GM21528 (cell line): ENCODE data around the gene CLCN5.

Experiments used
- ATAC-seq: cut with Tn5 transposase; IDR thresholded peaks from one replicate; pipeline ENCODE4 v1.9.1; 2021; ENCODE audit warnings: mild to moderate bottlenecking, moderate library complexity; ENCODE audit not compliant: unreplicated experiment, low FRiP score

Gene CLCN5

DNA sequence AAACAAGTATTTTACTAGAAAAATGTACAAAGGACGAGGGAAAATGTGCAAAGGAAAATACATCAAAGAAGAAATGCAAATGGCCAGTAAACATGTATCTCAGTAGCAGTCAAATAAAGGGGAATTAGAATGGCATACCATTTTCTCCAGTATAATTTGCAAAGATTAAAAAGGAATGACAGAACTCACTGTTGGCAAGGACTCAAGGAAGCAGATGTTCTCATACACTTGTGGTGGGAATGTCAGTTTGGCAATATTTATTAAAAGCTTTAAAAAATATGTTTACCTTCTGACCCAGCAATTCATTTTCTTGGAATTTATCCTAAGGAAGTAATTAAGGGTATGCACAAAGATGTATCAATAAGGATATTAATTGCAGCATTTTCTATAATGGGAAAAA, 7.6 kb downstream of the CLCN5 start:
- no peak for ATAC-seq

DNA sequence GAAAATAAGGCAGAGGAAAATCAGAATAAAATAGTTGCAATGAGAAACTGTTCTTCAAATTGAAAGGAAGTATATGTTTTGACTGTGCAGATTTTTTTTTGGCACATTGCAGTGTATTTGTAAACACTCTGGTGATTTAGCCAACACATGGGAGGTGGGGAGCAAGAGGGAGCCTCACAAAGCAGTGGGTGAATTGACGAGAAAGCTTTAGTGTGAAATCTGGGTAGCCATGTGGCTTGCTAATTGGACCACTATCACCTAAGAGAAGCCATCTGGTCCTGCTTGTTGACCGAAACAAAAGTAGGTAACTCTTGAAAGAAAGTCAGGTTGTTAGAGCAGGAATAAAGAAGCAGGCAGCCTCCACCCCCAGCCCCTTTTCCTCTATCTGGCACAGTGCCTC, 10.4 kb downstream of the CLCN5 start:
- no peak for ATAC-seq

DNA sequence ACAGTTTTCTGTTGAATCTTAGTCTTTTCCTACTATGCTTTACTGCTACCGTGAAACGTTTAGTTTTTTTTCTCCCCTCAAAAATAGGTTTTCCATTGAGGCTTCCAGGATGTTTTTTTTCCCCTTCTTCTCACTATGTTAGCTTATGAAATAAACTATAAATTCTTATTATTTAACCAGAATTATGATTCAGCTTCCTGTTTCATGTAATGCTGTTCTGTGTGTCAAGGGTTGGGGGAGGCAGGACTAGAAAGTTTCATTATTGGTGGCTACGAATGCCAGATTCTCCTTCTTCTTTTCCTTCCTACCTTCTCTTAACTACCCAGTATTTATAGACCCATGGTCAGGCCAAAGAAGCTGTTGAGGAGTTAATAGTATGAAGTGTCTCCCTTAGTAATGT, 11.8 kb downstream of the CLCN5 start:
- ATAC-seq = no peak

DNA sequence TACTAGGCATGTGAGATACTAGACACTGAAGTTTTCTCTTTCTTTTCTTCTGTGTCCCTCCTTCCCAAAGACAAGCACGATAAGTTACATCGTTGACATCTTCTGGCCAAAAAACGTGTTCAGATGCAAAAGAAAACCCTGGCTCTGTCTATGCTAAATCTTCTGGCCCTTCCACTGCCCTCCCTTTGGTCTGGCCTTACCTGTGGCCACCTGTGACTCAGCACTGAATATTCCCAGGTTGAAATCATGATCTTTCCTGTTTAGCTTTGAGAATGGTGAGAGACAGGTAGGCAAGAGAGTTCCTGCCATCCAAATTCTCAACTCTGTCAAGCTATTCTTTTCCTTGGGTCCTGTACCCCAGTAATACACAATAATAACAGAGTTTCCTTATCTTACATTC, 12.3 kb downstream of the CLCN5 start:
- ATAC-seq = no peak

DNA sequence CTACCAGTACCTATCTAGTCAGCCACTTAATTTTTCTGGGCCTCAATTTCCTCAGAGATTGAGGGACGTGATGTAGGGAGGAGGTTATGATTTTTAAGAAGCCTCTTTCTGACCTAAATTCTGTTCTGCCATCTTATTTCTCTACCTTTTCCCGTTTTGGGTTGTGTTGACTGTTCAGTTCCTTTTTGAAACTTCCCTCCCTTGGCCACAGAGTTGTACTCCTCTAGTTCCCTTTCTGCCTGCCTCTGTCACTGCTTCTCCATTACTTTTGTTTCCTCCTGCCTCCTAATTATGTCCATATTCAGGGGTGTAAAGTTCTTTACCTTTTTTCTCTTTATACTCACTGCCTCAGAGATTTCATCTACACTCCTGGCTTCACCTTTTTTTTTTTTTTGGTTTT, 25.4 kb downstream of the CLCN5 start:
- no peak for ATAC-seq

DNA sequence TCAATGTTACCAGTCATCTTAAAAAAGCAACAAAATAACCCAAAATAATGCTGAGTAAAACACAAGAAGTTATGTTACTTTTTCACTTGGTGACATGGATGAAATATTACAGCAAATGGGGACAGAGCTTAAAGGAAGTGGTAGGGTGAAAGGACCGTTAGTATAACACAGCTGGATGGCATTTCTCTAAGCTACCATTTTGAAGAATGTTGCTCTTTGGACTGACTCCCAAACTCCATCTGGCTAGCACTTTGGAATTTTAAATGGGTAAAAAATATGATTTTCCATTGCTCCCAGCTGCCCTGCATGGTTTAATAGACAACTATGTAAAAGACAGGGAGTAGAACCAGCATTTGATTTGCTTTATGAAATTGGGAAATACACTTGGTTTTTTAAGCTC, 27.6 kb downstream of the CLCN5 start:
- no peak for ATAC-seq

DNA sequence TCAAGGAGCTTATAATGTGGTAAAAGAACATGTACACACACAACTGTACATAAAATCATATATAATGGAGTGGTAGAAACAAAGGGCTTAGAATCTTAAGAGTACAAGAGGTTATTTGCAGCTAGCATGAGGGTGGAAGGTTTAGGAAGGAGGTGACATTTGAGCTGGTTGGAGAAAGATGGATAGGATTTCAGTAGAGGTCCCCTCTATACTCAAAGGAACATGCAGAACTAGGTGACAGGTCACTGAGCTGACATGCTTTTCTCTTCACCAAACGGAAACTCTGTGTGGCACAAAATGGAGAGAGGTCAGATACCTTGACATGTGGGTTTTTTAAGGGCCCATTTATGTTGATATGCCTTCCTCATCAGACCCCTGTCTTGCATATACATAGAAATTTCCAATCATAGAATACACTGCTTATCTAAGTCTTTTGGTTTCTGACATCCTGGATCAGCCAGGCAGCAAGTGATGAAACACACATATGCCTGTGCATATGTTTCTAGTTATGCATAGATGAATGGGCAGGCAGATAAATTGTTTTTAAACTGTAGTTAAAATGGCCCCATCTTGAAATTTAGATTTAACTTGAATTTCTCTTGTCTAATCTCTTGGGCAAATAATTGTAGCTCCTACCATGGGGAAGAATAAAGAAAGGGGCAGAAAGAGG, 29.3 kb downstream of the CLCN5 start:
- ATAC-seq = no peak

DNA sequence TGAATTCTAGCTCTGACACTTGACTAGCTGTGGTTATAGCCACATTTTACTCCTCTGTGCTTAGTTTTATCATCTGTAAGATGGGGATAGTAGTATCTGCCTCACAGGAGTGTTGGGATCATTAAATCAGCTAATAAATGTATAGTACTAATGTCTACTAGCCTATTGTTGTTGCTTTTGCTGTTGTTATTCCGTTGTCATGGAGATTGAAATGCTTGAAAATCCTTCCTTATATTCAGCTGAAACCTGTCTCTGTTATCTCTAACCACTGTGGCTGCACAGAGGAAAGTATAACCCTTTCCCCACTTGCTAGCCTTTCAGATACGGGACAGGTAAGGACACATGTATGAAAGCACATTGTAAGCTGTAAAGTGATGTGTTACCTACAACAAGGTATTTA, 33.9 kb downstream of the CLCN5 start:
- no peak for ATAC-seq

DNA sequence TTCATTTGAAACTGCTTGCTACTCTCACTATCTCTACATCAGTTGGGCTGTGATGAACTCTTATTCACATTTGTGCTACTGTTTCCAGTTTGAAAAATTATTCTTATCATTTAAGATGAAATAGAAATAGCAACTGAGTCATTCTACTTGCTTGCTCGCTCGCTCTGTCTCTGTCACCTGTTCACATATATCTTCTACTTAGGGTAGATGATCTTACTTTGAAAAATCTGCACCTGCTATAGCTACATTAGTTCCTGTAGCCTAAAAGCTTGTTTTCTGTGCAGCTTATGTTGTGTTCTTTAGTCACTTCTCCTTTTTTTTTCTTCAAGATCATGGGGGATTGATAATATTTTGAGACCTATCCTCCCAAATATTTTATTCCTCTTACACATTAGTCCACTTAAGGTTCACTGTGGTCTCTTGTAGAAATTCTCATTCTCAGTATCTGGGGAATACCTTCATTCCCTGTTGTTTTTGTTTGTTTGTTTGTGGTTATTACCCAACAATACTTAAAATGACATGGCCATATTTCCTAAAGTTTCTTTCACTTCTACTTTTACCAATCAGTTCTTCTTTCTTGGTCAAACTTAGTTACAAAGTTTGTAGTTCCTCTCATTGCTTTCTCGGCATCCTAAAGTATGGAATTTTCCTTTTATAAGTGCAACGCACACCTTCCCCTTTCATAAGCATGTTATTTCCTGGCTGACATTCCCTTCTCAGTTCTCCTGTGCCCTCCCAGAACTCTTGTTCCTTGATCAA, 36.5 kb downstream of the CLCN5 start:
- ATAC-seq = no peak

DNA sequence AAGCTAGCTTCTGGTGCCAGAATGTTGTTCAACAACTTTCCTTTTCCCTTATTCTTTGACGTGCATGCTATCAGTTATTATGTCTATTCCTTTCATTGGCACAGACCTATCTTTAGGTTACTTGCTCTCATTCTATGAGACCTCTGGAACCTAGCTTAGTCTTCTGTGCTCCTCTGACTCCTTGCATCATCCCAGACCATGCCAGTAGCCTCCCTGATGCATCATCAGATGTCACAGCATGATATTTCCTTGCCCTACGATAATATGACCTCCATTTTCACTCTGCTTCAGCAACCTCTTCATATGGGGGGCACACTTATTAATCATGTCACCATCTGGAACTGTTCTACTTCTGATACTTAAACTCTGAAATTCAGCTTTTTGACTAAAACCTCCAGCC, 37.2 kb downstream of the CLCN5 start:
- ATAC-seq = no peak

DNA sequence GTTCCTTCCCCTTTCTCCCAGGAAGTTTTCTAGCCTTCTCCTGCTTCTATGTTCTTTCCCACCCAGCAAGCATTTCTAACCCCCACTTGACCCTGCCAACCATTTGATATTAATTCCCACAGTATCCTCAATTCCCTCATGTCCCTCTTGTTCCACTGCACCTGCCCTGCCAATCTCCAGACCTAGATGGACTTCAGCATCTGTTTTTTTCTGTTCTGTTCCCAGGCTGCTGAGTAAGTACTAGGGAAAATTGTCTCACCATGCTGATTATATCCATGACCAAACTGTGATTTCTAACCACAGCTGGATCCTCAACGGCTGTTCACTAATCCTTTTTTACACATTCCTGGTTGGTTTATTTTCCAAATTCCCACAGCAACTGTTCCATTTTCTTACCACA, 37.7 kb downstream of the CLCN5 start:
- no peak for ATAC-seq

DNA sequence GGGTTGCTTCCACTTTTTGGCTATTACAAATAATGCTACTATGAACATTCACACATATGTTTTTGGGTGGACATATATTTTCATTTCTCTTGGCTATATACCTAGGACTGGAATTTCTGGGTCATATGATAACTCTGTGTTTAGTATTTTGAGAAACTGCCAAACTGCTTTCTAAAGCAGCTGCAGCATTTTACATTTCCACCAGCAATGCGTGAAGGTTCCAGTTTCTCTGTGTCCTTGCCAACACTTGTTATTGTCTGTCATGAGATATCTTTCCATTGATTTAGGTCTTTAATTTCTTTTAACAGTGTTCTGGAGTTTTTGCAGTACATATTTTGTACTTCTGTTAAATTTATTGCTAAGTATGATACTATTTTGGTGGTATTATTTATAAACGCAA, 48.3 kb downstream of the CLCN5 start:
- ATAC-seq = no peak

DNA sequence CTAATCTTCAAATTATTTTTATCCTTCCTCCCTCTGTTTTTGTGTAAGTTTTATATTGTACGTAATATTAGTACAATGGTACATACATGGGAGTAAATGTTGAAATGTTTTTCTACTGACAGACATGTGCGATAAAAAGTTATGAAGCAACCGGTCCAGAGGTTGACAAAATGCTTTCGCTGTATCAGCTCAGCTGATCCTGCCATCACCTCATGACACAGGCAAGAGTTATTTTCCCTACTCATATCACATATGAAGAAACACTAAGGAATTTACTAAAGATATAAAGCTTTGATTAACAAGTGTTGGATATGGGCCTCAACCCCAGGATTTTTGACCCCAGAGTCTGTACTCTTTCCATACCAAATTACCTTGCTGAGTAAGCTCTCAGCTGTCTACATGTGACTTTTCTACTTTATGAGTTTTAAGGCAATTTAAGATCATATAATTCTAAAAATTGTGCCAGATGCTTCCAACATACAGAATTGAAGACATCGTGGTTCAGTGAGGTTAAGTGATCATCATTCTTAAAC, 50.0 kb downstream of the CLCN5 start:
- no peak for ATAC-seq

DNA sequence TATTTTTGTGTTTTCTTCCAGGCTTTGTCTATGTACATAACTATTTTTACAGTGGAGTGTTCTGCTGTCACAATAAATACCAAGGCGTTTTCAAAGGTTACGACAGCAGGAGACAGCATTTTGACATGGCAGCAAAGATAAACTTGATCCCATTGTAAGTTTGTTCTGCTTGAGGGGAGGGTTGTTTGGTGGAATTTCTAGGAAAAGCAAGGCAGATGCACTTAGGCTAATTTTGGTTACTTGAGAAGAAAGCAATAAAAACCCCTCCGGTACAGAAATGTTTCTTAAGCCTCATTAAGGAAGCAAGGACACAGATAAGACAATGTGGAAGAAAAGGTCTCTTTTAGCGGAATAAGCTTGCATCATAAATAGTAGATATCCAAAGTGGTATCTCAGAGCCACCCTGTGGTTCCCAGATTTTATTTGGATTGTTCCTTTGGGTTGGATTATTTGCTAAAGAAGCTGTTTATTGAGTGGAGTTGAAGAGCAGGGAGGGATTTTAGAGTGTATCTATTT, 54.3 kb downstream of the CLCN5 start:
- ATAC-seq = no peak

DNA sequence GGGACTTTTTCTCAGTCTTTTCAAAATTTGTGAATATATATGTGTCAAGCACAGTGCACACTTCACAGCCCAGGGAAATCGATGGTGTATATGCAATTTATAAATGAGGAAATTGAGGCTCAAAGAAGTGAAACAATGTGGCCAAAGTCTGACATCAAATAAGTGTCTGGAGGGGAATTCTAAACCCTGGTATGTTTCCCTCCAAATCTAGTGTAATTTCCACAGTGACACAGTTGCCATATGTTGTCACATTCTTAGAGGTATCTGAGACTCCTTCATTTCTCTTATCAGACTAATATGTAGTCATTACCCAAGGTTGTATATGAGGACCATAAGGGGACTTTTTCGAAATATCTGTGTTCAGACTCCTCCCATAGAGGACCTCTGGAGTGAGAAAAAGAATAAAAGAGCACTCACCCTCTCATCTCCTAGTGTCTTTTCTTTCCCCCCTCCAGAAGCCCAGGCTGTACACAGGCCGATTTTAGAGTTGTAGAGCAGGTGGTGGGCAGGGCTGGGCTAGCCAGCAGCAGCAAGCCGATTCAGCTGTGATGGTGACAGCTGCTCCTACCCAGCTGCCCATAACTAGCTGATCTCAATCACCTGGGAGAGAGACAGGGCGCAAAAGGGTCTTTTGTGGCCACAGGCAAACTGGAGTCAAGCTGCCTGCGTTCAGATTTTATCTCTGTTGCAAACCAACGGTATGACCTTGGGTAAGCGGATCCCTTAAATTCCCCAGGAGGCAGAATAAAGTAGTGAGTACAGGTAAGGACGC, 55.1 kb downstream of the CLCN5 start:
- no peak for ATAC-seq

DNA sequence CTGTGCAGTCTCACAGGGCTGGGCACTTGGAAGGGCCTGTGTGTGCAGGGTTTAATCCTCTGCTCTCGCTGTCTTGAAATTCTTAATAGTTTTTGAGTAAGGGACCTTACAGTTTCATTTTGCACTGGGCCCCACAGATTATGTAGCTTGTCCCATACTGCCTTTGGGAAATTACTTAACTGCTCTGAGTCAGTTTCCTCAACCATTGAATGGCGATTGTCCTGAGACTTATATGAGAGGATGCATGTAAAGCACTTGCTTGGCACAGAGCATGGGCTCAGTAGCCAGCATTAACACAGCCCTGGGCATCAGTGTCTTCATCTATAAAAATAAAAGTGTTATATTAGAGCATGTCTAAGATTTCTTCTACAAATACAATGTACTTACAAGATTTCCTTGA, 55.8 kb downstream of the CLCN5 start:
- ATAC-seq = no peak

DNA sequence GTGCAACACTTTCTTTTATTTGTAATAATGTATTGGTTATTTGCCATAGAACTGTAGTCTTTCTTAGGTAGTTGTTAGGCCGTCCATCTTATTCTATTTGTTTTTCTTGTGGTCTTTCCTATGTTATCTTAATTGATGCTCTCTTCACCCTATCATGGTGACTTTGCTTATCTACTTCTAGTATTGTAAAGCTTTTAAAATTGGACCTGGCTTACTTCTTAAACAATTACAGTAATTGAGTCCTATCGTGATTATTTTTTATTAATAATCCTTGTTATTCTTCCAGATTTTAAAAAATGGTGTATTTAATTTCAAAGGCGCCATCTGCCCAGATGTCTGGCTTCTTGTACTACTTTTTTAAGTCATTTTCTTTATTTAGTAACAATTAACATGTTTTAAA, 63.7 kb downstream of the CLCN5 start:
- no peak for ATAC-seq

DNA sequence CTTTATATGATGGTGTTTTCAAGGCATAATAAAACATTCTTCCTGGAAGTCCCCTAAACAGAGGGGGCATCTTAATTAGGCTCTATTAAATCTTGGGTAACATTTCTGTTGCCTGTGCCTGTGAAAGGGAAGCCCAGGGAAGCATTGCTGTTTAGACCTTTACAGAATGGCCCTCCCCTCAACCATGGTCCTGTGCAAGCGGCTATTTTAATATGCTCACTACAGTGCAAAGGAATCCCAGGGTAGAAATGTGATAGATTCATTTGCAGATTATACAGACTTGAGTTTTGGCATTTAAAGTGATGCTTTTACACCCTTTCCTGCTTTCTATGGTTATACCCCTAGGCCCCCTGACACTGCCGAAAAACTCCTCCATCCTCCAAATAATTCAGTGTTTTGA, 65.3 kb downstream of the CLCN5 start:
- no peak for ATAC-seq

DNA sequence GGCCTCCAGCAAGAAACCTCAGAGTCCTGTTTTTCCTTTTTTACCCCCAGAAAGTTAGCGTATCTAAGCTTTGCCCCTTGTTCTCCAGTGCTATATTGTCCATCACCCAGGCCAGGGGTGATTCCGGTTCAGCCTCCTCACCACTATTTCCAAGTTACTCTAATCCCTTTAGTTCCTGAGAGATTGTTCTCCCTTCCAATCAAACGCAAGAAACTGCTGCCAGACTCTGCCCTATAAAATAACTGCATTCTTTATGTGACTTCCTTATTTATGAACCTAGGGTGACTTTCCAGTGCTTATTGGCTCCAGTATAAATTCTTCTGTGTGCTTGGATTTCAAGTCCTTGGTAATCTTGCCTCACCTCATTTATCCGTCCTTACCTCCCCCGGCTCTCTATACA, 65.7 kb downstream of the CLCN5 start:
- no peak for ATAC-seq

DNA sequence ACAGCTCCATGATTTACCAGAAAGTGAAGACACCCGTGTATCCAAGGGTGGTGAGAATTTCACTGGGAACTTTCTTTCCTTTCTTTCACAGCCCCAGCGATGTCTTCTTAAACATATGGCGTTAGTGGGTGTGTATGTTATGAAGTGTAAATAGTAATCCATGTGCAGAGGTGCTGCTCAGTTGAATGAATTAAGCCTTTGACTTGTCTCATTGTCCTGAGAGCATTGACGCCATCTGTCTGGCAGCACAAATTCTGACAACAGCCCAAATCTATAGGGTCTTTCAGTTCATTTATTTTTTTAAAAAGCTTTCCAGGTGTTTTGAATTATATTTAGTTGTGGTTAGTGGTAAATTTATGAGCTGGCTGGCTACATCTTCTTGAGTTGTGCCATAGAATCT, 69.4 kb downstream of the CLCN5 start:
- no peak for ATAC-seq

DNA sequence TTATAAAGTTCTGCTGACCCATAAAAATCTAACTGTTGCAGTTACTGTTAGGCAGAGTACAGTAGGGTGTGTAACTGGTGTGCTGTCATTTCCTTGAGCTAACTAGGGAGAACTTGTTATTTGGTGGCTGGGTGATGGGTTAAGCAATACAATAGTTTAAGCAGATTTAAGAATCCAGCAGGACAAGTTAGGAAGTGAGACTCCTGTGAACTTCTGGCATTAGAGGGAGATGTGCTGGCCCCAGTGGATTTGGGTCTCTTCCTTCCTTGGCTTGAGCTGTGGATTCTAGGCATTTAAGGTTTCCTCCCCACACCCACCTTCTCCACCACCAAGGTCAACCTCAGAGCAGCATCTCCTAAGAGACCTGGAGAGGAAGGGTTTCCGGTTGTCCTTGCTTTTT, 70.5 kb downstream of the CLCN5 start:
- ATAC-seq = no peak
